ACC112 (cell line): ENCODE data around the gene KDM5A.
"Not testable (repeated sequence)": the region's sequence is repeated elsewhere in the genome, so short reads cannot be mapped to it uniquely, and the experiment has no call there.

Experiments
- H2AFZ ChIP-seq: fragments of 200-600 bp; sonication (generic); one replicate; pipeline ENCODE4 v1.6.0; 2017; ENCODE audit warnings: antibody characterized with exemption, low read length; ENCODE audit not compliant: unreplicated experiment
- H3K27ac ChIP-seq: fragments of 200-600 bp; sonication (generic); 2 replicates; pipeline ENCODE4 v1.5.1; 2014; ENCODE audit warnings: low read depth, mild to moderate bottlenecking, antibody characterized with exemption, low read length, moderate library complexity
- H3K27me3 ChIP-seq: fragments of 200-600 bp; sonication (generic); 2 replicates; pipeline ENCODE4 v1.6.1; 2014; ENCODE audit warnings: mild to moderate bottlenecking, antibody characterized with exemption, low read length, moderate library complexity, mixed read lengths; ENCODE audit not compliant: insufficient read depth
- H3K36me3 ChIP-seq: fragments of 200-600 bp; sonication (generic); 2 replicates; pipeline ENCODE4 v1.6.1; 2016; ENCODE audit warnings: mild to moderate bottlenecking, antibody characterized with exemption, low read length, moderate library complexity, mixed read lengths; ENCODE audit not compliant: insufficient read depth
- H3K4me1 ChIP-seq: fragments of 200-600 bp; sonication (generic); one replicate; pipeline ENCODE4 v1.6.1; 2016; ENCODE audit warnings: low read length, mixed read lengths; ENCODE audit not compliant: insufficient read depth, unreplicated experiment, control insufficient read depth
- H3K4me3 ChIP-seq: fragments of 200-600 bp; sonication (generic); 2 replicates; pipeline ENCODE4 v1.5.1; 2014; ENCODE audit warnings: mild to moderate bottlenecking, low read depth, low read length
- H3K79me2 ChIP-seq: fragments of 200-600 bp; sonication (generic); one replicate; pipeline ENCODE4 v1.6.0; 2016; ENCODE audit warnings: low read length; ENCODE audit not compliant: control insufficient read depth, unreplicated experiment, insufficient read depth

The KDM5A gene

GRCh38 chr12:332581-333205 lies 56.4 kb downstream of the KDM5A start:
- no peak overlapping the region for H3K27ac ChIP-seq
- H3K4me3 ChIP-seq: no peak overlapping the region
- no peaks in the 10 kb centered on the region for H3K27me3 ChIP-seq
- H3K36me3 ChIP-seq: peaks cover 29% of the 10 kb centered on the region
- H3K79me2 ChIP-seq: no peaks in the 10 kb centered on the region
- H2AFZ ChIP-seq: no peak overlapping the region
- H3K4me1 ChIP-seq: no peaks in the 10 kb centered on the region

- Histone ChIP-seq H3K4me3 (no peak overlapping the region), H2AFZ (no peak overlapping the region), H3K27me3 (no peaks in the 10 kb centered on the region), H3K27ac (no peak overlapping the region), H3K79me2 (no peaks in the 10 kb centered on the region), H3K36me3 (peaks cover 29% of the 10 kb centered on the region), H3K4me1 (no peaks in the 10 kb centered on the region)
Observed at GRCh38 chr12:331287-331686, 57.8 kb downstream of the KDM5A start.

- no peaks in the 10 kb centered on the region for H3K79me2 ChIP-seq
- H3K27me3 ChIP-seq: no peaks in the 10 kb centered on the region
- no peaks in the 10 kb centered on the region for H3K4me1 ChIP-seq
- peaks cover 32% of the 10 kb centered on the region for H3K36me3 ChIP-seq
- H3K27ac ChIP-seq: no peak overlapping the region
- no peak overlapping the region for H3K4me3 ChIP-seq
- H2AFZ ChIP-seq: no peak overlapping the region
Observed at GRCh38 chr12:325906-326305, 63.2 kb downstream of the KDM5A start.

DNA sequence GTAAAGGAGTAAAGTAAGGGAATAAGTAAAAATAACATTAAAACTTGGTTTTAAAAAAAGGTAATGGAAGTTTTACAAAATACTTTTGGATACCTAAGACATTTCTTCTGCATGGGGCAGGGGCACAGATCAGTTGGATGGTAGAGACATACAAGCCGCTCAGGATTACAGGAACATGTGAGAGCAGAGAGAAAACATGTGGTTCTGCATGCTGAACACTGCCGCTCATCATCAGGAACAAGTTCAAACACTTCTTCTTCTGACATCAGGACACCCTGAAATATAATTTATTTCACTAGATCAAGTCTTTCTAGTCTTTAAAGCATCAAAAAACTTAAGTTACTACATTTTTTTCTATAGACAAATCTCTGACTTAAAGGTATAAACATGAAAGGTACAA lies 65.6 kb downstream of the KDM5A start:
- H3K4me1 ChIP-seq: no peaks in the 10 kb centered on the region
- H3K27me3 ChIP-seq: no peaks in the 10 kb centered on the region
- no peaks in the 10 kb centered on the region for H3K79me2 ChIP-seq
- H2AFZ ChIP-seq: no peak overlapping the region
- no peak overlapping the region for H3K27ac ChIP-seq
- no peak overlapping the region for H3K4me3 ChIP-seq
- H3K36me3 ChIP-seq: peaks cover 39% of the 10 kb centered on the region

DNA sequence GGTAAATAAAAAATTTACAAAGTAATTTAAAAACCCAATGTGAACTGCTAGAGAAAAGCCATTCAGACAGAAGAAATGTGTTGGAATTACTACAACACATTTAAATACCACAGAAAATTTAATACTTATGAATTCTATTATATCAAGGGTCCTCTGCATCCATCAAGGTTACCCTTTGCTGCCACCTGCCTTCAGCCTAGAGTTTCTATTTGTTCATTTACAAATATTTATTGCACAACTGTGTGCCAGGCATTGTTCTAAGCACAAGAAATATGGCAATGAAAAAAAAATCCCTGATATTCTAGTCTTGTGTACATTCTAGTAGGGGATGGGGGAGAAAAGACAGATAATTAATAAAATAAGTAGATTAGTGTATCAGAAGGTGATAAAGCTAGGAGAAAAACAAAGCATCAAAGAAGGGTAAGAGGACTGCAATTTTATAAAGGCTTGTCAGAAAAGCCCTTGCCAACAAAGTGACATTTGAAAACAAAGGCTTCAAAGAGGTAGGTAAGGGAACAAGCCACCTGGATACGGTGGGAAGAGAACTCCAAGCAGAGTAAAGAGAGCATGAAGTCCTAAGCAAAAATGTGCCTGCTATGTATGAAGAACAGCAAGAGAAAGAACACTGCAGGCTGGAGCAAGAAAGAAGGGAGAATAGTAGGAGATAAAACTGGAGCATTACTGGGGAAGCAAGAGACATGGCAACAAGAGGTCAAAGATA lies 67.4 kb downstream of the KDM5A start:
- Histone ChIP-seq H3K36me3 (peaks cover 45% of the 10 kb centered on the region), H2AFZ (no peak overlapping the region), H3K27ac (no peak overlapping the region), H3K4me1 (no peaks in the 10 kb centered on the region), H3K27me3 (no peaks in the 10 kb centered on the region), H3K79me2 (no peaks in the 10 kb centered on the region), H3K4me3 (no peak overlapping the region)

GRCh38 chr12:318759-319515 lies 70.2 kb downstream of the KDM5A start:
- Histone ChIP-seq H3K27me3 (no peaks in the 10 kb centered on the region), H3K36me3 (peaks cover 52% of the 10 kb centered on the region)

GRCh38 chr12:308511-308910 lies 80.6 kb downstream of the KDM5A start:
- Histone ChIP-seq H3K4me1 (no peaks in the 10 kb centered on the region), H2AFZ (no peak overlapping the region), H3K27ac (no peak overlapping the region), H3K4me3 (no peak overlapping the region), H3K36me3 (peaks cover 69% of the 10 kb centered on the region), H3K27me3 (no peaks in the 10 kb centered on the region), H3K79me2 (peaks cover 7% of the 10 kb centered on the region)

More at GRCh38 chr12:318759-319515, 70.2 kb downstream of the KDM5A start:
- H3K4me1 ChIP-seq: no peaks in the 10 kb centered on the region
- H3K79me2 ChIP-seq: no peaks in the 10 kb centered on the region
- H2AFZ ChIP-seq: no peak overlapping the region
- no peak overlapping the region for H3K27ac ChIP-seq
- no peak overlapping the region for H3K4me3 ChIP-seq

DNA sequence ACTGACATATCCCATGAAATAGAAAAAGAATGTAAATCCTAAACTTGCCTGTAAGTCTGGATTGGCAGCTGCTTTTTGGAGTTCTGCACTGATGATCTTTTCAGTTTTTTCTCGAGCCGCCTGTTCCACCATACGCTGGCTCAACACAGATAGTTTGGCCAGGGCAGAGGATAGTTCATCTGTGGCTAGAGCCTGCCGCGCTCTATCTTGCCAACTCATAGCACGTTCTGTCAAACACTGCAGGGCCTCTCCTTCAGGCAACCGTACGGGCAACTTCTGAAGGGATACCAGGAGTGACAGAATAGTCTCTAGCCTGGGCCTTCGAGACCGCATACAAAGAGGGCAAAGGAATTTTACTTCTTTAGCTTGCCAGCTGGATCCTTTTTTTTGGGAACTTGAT lies 81.7 kb downstream of the KDM5A start:
- no peak overlapping the region for H3K4me3 ChIP-seq
- no peaks in the 10 kb centered on the region for H3K4me1 ChIP-seq
- no peak overlapping the region for H2AFZ ChIP-seq
- peaks cover 66% of the 10 kb centered on the region for H3K36me3 ChIP-seq
- peaks cover 8% of the 10 kb centered on the region for H3K79me2 ChIP-seq
- no peaks in the 10 kb centered on the region for H3K27me3 ChIP-seq
- no peak overlapping the region for H3K27ac ChIP-seq

GRCh38 chr12:304805-305204 lies 84.3 kb downstream of the KDM5A start:
- H3K4me3 ChIP-seq: no peak overlapping the region
- peaks cover 52% of the 10 kb centered on the region for H3K36me3 ChIP-seq
- H3K27ac ChIP-seq: no peak overlapping the region
- no peaks in the 10 kb centered on the region for H3K27me3 ChIP-seq
- H2AFZ ChIP-seq: no peak overlapping the region
- peaks cover 10% of the 10 kb centered on the region for H3K79me2 ChIP-seq
- no peaks in the 10 kb centered on the region for H3K4me1 ChIP-seq

GRCh38 chr12:302766-303165 lies 86.4 kb downstream of the KDM5A start:
- H3K79me2 ChIP-seq: peaks cover 10% of the 10 kb centered on the region
- not testable (repeated sequence) for H3K4me1 ChIP-seq, H2AFZ ChIP-seq, H3K4me3 ChIP-seq, H3K27me3 ChIP-seq, H3K27ac ChIP-seq
- H3K36me3 ChIP-seq: peaks cover 33% of the 10 kb centered on the region
